Esophagus muscularis mucosa (tissue), 3 donors: ENCODE data around the gene RHOT2.

ENCODE experiments used
- CTCF ChIP-seq, 3 experiments: fragments of 200-600 bp in 2 of 3; fragments of 450-650 bp in 1 of 3; sonication (generic) in 2 of 3; IDR thresholded peaks; one replicate each; pipeline ENCODE4 v1.5.1; 2017 to 2019; ENCODE audit warnings: antibody characterized with exemption in 3 of 3, mild to moderate bottlenecking in 2 of 3, moderate library complexity in 1 of 3
- EP300 ChIP-seq: sonication (generic); formaldehyde crosslinking; IDR thresholded peaks from one replicate; pipeline ENCODE4 v1.6.1; 2017; ENCODE audit warnings: antibody characterized with exemption

GRCh38 chr16:621526-622105 is 46.3 kb upstream of the RHOT2 start:
- TF ChIP-seq EP300 (no peak), CTCF (IDR thresholded peaks at IDR 0.05) (no peak)
